Activated CD8-positive, alpha-beta T cell treated with anti-CD3 and anti-CD28 coated beads for 36 hours (primary cell): Measurements from ENCODE around the gene CMTM4. TPM values are rescaled to one million over a fixed set of nuclear protein-coding genes. Genes with fewer than 3 reads are reported as not detected.

Source experiments
- ATAC-seq: fragments of 200-7000 bp; cut with Tn5 transposase; one replicate; pipeline ENCODE4 v1.10.0; 2021; ENCODE audit warnings: mild to moderate bottlenecking, moderate library complexity
- CTCF ChIA-PET: fragments of 350-600 bp; sonication (Branson Sonifier 250); formaldehyde crosslinking; loops from one replicate; lab custom pipeline; 2021; ENCODE audit warnings: antibody characterized with exemption; lab: Charles Lee
- POLR2A ChIA-PET: fragments of 350-600 bp; sonication (Branson Sonifier 250); formaldehyde crosslinking; loops from one replicate; lab custom pipeline; 2021; ENCODE audit warnings: antibody characterized with exemption; lab: Charles Lee
- DNase-seq: peaks from one replicate; pipeline ENCODE4 v3.0.0-alpha.2; 2020
- H3K27ac Mint-ChIP-seq: one replicate; pipeline ENCODE4 v1.8.0; 2021; ENCODE audit warnings: mild to moderate bottlenecking, mixed read lengths
- H3K27me3 Mint-ChIP-seq: one replicate; pipeline ENCODE4 v1.8.0; 2021; ENCODE audit warnings: mixed read lengths
- H3K36me3 Mint-ChIP-seq: one replicate; pipeline ENCODE4 v1.8.0; 2021; ENCODE audit warnings: low read depth, mixed read lengths
- H3K4me1 Mint-ChIP-seq: one replicate; pipeline ENCODE4 v1.8.0; 2021; ENCODE audit warnings: low read depth, mixed read lengths
- H3K4me3 Mint-ChIP-seq: one replicate; pipeline ENCODE4 v1.8.0; 2021; ENCODE audit warnings: mild to moderate bottlenecking, moderate library complexity, mixed read lengths
- H3K9me3 Mint-ChIP-seq: one replicate; pipeline ENCODE4 v1.8.0; 2021; ENCODE audit warnings: mixed read lengths
- CTCF ChIP-seq: fragments of 200-600 bp; IDR thresholded peaks from one replicate; pipeline ENCODE4 v1.8.0; 2022; ENCODE audit warnings: antibody characterized with exemption, mild to moderate bottlenecking
- intact Hi-C: fragments of 100-400 bp; cut with micrococcal nuclease; formaldehyde crosslinking; loops from one replicate; pipeline ENCODE4 v1.10.0; 2022
- total RNA-seq, 2 experiments: library from RNA; stranded (reverse); gene quantifications; one replicate each; pipeline ENCODE4 v1.2.3, GENCODE V29; 2021

The CMTM4 gene
- total RNA-seq, 2 experiments from 2014 or later = 3.2 to 3.5 TPM

GRCh38 chr16:66610111-66610820, 86.3 kb downstream of the CMTM4 start:
- ChIA-PET CTCF (interaction anchor here (1.0 to 4.5 kb wide), 7 partner anchors 31 to 257 kb away, joined by 3 to 38 read pairs (median 6); partner anchors contain the start of genes CMTM1 and CMTM2), POLR2A (interaction anchor here (1.3 kb wide), 1 partner anchor 47 kb away, joined by 4 read pairs; no protein-coding TSS in a partner anchor)
- no peak for TF ChIP-seq CTCF

DNA sequence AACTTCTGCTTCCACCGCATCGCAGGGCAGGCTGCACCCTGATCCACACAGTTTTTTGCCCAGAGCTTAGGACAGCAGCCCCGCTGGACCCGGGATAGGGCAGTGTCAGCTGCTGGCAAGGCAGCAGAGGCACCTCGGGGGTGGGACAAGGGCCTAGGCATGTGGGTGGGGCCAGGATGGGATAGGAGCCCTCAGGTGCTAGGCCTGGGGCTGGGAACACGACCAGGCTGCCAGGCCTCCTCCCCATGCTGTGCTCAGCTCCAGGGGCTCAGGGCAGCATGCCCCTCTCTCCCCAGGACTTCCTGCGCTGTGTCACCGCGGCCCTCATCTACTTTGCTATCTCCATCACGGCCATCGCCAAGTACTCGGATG, 87.4 kb downstream of the CMTM4 start:
- TF ChIP-seq CTCF = no peak
- peaks cover 30% of the 10 kb centered on the region for H3K4me1 Mint-ChIP-seq
- intact Hi-C loops = loop anchor here (5.0 kb wide), 2 partner anchors 47 to 202 kb away; no protein-coding TSS in a partner anchor
- ATAC-seq = no peak
- no peak overlapping the region for H3K27ac Mint-ChIP-seq
- ChIA-PET POLR2A (interaction anchor here (0.6 to 1.5 kb wide), 3 partner anchors 18 to 58 kb away, joined by 3 to 8 read pairs (median 3); partner anchors contain the start of gene CKLF), CTCF (interaction anchor here (0.6 to 4.5 kb wide), 44 partner anchors 10 to 259 kb away, joined by 3 to 38 read pairs (median 6); partner anchors contain the start of genes CKLF, CMTM1, CMTM4 and NAE1)
- H3K9me3 Mint-ChIP-seq = no peaks in the 10 kb centered on the region
- no peak for DNase-seq
- H3K36me3 Mint-ChIP-seq = peaks cover 26% of the 10 kb centered on the region
- H3K4me3 Mint-ChIP-seq = no peak overlapping the region
- no peaks in the 10 kb centered on the region for H3K27me3 Mint-ChIP-seq

More at GRCh38 chr16:66610111-66610820, 86.3 kb downstream of the CMTM4 start:
- intact Hi-C loops = no loop called here
- DNase-seq (no peak), ATAC-seq (no peak)
- Mint-ChIP-seq H3K36me3 (peaks cover 28% of the 10 kb centered on the region), H3K27me3 (no peaks in the 10 kb centered on the region), H3K27ac (no peak overlapping the region), H3K4me1 (peaks cover 30% of the 10 kb centered on the region), H3K9me3 (no peaks in the 10 kb centered on the region), H3K4me3 (no peak overlapping the region)

DNA sequence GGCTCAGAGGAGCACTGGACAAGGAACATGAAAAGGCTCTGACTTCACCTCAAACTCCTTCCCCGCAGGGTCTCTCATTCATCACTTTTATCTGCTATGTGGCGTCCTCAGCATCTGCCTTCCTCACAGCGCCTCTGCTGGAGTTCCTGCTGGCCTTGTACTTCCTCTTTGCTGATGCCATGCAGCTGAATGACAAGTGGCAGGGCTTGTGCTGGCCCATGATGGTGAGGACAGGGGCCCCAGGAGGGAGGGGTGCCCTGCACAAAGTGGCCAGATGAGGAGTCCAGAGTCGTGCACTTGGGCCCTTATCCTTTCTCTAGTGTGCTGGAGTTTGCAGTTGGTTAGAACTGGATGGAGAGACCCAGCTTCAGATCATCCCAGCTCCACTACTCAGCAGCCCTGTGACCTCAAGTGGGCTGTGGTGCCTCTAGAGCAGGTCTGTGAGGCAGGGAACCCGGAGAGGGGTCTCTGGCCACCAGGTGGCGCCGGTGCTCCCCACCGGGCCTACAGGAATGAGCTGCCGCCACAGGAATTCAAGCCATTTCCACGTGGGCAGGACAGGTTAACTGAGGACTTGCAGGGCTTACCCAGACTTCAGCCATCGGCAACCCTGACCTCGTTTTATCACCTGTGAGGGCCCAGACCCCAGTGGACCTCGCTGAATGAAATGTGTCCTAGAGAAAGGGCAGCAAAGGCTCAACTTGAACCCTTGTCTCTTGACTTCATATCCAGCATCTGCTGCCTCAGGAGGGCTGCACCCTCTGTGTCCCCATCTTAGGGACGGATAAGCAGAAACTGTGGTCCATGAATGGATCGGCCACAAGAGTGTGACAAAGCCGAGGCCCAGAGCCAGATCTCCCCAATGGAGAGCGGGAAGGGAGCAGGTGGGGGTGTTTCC, 88.1 kb downstream of the CMTM4 start:
- DNase-seq (peak; percentile 92), ATAC-seq (peak; percentile 31)
- intact Hi-C loops = loop anchor here (5.0 kb wide), 2 partner anchors 46 to 201 kb away; no protein-coding TSS in a partner anchor
- Mint-ChIP-seq H3K9me3 (no peaks in the 10 kb centered on the region), H3K36me3 (peaks cover 26% of the 10 kb centered on the region), H3K27ac (peak overlapping the region; percentile 71), H3K4me1 (peaks cover 35% of the 10 kb centered on the region), H3K27me3 (no peaks in the 10 kb centered on the region), H3K4me3 (no peak overlapping the region)
- ChIA-PET CTCF (interaction anchor here (0.6 to 4.5 kb wide), 51 partner anchors 10 to 260 kb away, joined by 3 to 38 read pairs (median 6); partner anchors contain the start of genes CKLF, CMTM1, CMTM4 and NAE1), POLR2A (interaction anchor here (0.6 to 1.5 kb wide), 4 partner anchors 11 to 57 kb away, joined by 3 to 8 read pairs (median 3); partner anchors contain the start of gene CKLF)
- peak; percentile 85 for TF ChIP-seq CTCF

GRCh38 chr16:66605979-66606751, 90.4 kb downstream of the CMTM4 start:
- intact Hi-C loops = loop anchor here (5.0 kb wide), 2 partner anchors 44 to 199 kb away; no protein-coding TSS in a partner anchor
- ChIA-PET CTCF (interaction anchor here (0.8 to 4.5 kb wide), 4 partner anchors 45 to 201 kb away, joined by 3 to 38 read pairs (median 3); partner anchors contain the start of gene CKLF), POLR2A (no interaction called here)
- H3K27me3 Mint-ChIP-seq = no peaks in the 10 kb centered on the region
- ATAC-seq (no peak), DNase-seq (peak; percentile 33)
- no peak for TF ChIP-seq CTCF
- H3K9me3 Mint-ChIP-seq = no peaks in the 10 kb centered on the region
- peaks cover 21% of the 10 kb centered on the region for H3K36me3 Mint-ChIP-seq
- peak overlapping the region; percentile 71 for H3K27ac Mint-ChIP-seq
- H3K4me1 Mint-ChIP-seq = peaks cover 40% of the 10 kb centered on the region
- H3K4me3 Mint-ChIP-seq = peak overlapping the region; percentile 70
